ENCODE results near the gene GPR171. TPM values are rescaled to one million over a fixed set of nuclear protein-coding genes. Genes with fewer than 3 reads are reported as not detected.
A peak's percentile ranks its signal among the peaks of the same experiment; 100 is the strongest.
"Not testable (repeated sequence)": the region's sequence is repeated elsewhere in the genome, so short reads cannot be mapped to it uniquely, and the experiment has no call there.

GPR171 gene
- total RNA-seq, 1 donor from 2014 or later = not detected

- no peak overlapping the region for H3K4me3 Mint-ChIP-seq
- H3K27ac Mint-ChIP-seq = peak overlapping the region; percentile 52
- Histone ChIP-seq H3F3A (ENCODE audit: low read depth) (no peaks in the 10 kb centered on the region), H3K9ac (no peak overlapping the region), H3K36me3 (no peaks in the 10 kb centered on the region), H3K4me1 (peaks cover 8% of the 10 kb centered on the region), H3K27me3 (no peaks in the 10 kb centered on the region), H2AFZ (replicated peaks) (no peak overlapping the region), H3K4me3 (no peak overlapping the region), H3K9me3 (ENCODE audit: low read depth) (no peaks in the 10 kb centered on the region), H3K4me2 (no peak overlapping the region), H3K79me2 (ENCODE audit: low read depth) (no peaks in the 10 kb centered on the region), H3K27ac (no peak overlapping the region), H4K20me1 (ENCODE audit: low read depth) (no peaks in the 10 kb centered on the region)
- peaks cover 2% of the 10 kb centered on the region for H3K27me3 Mint-ChIP-seq (ENCODE audit: insufficient read depth, low read depth)
- DNase-seq (ENCODE audit: low spot score) = no peak
- H3K4me1 Mint-ChIP-seq = peaks cover 24% of the 10 kb centered on the region
- TF ChIP-seq EZH2 (IDR thresholded peaks at IDR 0.05) (no peak), EZH2phosphoT487 (IDR thresholded peaks at IDR 0.05) (no peak)
- TF ChIP-seq, protein P1, sequence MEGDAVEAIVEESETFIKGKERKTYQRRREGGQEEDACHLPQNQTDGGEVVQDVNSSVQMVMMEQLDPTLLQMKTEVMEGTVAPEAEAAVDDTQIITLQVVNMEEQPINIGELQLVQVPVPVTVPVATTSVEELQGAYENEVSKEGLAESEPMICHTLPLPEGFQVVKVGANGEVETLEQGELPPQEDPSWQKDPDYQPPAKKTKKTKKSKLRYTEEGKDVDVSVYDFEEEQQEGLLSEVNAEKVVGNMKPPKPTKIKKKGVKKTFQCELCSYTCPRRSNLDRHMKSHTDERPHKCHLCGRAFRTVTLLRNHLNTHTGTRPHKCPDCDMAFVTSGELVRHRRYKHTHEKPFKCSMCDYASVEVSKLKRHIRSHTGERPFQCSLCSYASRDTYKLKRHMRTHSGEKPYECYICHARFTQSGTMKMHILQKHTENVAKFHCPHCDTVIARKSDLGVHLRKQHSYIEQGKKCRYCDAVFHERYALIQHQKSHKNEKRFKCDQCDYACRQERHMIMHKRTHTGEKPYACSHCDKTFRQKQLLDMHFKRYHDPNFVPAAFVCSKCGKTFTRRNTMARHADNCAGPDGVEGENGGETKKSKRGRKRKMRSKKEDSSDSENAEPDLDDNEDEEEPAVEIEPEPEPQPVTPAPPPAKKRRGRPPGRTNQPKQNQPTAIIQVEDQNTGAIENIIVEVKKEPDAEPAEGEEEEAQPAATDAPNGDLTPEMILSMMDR (IDR thresholded peaks at IDR 0.05) = no peak
- H3K36me3 Mint-ChIP-seq = peaks cover 1% of the 10 kb centered on the region
- H3K9me3 Mint-ChIP-seq = no peaks in the 10 kb centered on the region
These were observed 31.8 kb downstream of the GPR171 start for GRCh38 chr3:151171145-151171757.

DNA sequence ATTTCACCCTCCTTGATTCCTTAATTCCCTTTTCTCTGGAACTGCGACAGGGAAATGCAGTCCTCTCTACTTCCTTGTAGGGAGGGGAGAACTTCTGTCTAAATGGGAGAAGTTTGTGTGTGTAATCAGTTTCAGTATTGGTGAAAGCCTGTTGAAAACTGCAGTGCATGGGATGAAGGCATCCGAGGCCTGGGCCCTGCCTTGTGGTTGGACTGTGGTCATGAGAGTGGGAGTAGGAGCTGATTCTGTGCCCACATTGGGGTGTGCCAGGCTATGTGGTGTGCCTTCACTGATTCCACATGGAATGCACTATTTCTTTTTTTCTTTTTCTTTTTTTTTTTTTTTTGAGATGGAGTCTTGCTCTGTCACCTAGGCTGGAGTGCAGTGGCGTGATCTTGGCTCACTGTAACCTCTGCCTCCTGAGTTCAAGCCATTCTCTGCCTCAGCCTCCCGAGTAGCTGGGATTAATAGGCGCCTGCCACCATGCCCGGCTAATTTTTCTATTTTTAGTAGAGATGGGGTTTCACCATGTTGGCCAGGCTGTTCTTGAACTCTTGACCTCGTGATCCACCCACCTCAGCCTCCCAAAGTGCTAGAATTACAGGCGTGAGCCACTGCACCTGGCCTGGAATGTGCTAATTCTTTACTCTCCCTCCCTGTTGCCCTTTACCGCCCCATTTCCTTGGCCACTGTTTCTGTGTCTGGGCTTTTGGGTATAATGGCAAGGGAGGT, 32.9 kb downstream of the GPR171 start:
- not testable (repeated sequence) for H3K9me3 ChIP-seq (ENCODE audit: low read depth); H3K4me3 Mint-ChIP-seq; H3K36me3 ChIP-seq; H3K27ac Mint-ChIP-seq; H3K27me3 ChIP-seq; H3K79me2 ChIP-seq (ENCODE audit: low read depth); H3K4me1 ChIP-seq; H3K4me3 ChIP-seq; H2AFZ ChIP-seq (replicated peaks); H3K36me3 Mint-ChIP-seq; H4K20me1 ChIP-seq (ENCODE audit: low read depth); H3K4me2 ChIP-seq; H3K27ac ChIP-seq; DNase-seq (ENCODE audit: low spot score); H3K9me3 Mint-ChIP-seq; H3K9ac ChIP-seq; H3K27me3 Mint-ChIP-seq (ENCODE audit: insufficient read depth, low read depth); H3F3A ChIP-seq (ENCODE audit: low read depth)
- peaks cover 24% of the 10 kb centered on the region for H3K4me1 Mint-ChIP-seq

DNA sequence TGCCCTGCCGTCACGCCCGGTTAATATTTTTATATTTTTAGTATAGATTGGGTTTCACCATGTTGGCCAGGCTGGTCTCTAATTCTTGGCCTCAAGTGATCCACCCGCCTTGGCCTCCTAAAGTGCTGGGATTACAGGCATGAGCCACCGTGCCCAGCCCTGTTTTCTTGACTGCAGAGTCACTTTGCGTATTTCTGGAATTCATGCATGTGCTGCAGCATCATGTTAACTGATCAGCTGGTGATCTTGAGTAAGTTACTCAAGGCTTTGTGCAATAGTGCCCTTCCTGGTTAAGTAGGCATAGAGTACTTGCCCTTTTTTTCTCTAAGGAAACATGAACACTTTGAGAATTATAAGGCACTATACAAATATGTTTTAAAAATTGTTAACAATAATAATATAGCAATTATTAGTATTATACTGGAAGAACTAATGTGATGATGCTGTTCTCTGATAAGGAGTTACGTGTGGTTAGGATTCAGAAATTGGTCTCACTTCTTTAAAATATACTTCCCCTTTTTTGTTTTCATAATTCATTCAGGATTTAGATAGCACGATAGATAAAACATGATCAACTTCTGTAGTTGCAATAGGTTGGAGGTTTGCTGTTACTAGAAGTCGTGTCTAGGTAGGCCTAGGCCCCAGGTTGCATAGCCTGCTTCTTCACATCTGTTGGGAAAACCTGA, 33.6 kb downstream of the GPR171 start:
- no peak overlapping the region for H3K27ac Mint-ChIP-seq

More for the DNA sequence above, 33.6 kb downstream of the GPR171 start:
- H2AFZ ChIP-seq (replicated peaks) = no peak overlapping the region
- no peak overlapping the region for H3K4me3 ChIP-seq
- peaks cover 8% of the 10 kb centered on the region for H3K4me1 ChIP-seq
- H3K9me3 Mint-ChIP-seq = no peaks in the 10 kb centered on the region
- H3F3A ChIP-seq (ENCODE audit: low read depth) = no peaks in the 10 kb centered on the region
- DNase-seq (ENCODE audit: low spot score) = no peak
- no peaks in the 10 kb centered on the region for H3K9me3 ChIP-seq (ENCODE audit: low read depth)
- no peak overlapping the region for H3K27ac ChIP-seq
- no peaks in the 10 kb centered on the region for H3K27me3 ChIP-seq
- H3K36me3 ChIP-seq = no peaks in the 10 kb centered on the region
- H3K27me3 Mint-ChIP-seq (ENCODE audit: insufficient read depth, low read depth) = peaks cover 2% of the 10 kb centered on the region
- no peak overlapping the region for H3K9ac ChIP-seq
- TF ChIP-seq EZH2 (IDR thresholded peaks at IDR 0.05) = no peak
- no peak for TF ChIP-seq EZH2phosphoT487 (IDR thresholded peaks at IDR 0.05)
- TF ChIP-seq, protein P1 (IDR thresholded peaks at IDR 0.05) = no peak
- H4K20me1 ChIP-seq (ENCODE audit: low read depth) = no peaks in the 10 kb centered on the region
- H3K79me2 ChIP-seq (ENCODE audit: low read depth) = no peaks in the 10 kb centered on the region
- H3K4me3 Mint-ChIP-seq = no peak overlapping the region
- H3K36me3 Mint-ChIP-seq = peaks cover 9% of the 10 kb centered on the region
- H3K4me2 ChIP-seq = no peak overlapping the region
- peaks cover 24% of the 10 kb centered on the region for H3K4me1 Mint-ChIP-seq
